Tongue (tissue), 2 donors: ENCODE data around the gene CD19. TPM values are rescaled to one million over a fixed set of nuclear protein-coding genes. Genes with fewer than 3 reads are reported as not detected.
"Not testable (repeated sequence)": the region's sequence is repeated elsewhere in the genome, so short reads cannot be mapped to it uniquely, and the experiment has no call there.

Source experiments
- DNase-seq: peaks from one replicate; pipeline ENCODE4 v3.0.0-alpha.2; 2015
- total RNA-seq: library from RNA; depleted of rRNA; stranded (reverse); fragments of >200 nt; gene quantifications from one replicate; pipeline ENCODE4 v1.2.3, GENCODE V29; 2014

Gene CD19
- total RNA-seq, 1 donor from 2014 or later: not detected

DNA sequence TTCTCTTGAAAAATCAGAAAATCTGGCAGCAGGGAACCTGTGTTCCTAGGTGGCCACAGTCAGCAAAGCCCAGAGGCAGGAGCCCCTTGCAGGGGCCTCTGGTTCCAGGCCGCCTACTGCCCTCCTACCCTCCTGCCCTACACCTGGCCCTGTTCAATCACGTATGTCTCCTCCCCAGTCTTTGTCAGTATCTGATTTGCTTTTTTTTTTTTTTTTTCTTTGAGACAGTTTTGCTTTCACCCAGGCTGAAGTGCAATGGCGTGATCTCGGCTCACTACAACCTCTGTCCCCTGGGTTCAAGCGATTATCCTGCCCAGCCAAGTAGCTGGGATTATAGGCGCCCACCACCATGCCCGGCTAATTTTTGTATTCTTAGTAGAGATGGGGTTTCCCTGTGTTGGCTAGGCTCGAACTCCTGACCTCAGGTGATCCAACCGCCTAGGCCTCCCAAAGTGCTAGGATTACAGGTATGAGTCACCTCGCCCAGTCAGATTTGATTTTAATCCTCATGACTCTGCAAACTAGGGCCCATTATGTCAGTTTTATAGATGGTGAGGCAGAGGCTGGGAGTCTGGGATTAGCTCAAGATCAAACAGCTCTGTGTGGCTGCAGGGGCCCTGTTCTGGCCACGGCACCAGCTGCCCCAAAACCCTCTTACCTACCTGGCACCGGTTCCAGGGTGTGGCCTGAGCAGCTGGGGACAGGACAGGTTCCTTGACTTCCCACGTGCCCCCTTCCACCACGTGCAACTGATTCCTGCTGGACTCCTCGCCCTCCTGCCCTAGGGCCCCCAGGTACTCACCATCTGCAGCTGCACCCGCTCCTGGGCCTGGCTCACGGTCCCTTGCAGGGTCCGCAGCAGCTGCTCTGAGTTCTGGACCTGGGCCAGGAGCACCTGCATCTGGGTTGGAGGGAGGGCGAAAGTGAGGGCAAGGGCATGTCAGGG, 21.4 kb upstream of the CD19 start:
- peak; percentile 35 for DNase-seq

DNA sequence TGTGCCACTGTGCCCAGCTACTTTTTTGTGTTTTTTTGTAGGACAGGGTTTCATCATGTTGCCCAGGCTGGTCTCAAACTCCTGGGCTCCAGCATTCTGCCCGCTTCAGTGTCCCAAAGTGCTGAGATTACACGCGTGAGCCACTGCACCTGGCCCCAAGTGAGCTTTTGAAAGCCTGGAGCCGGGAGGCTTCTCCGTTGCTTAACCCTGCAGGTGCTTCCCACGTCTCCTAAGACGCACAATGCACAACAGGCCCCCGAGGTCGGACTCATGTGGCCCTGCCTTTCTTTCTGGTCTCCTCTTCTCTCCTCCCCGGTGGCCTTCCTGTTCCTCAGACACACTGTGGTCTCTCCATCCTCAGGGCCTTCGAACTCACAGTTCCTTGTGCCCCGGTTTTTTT, 19.2 kb upstream of the CD19 start:
- no peak for DNase-seq

GRCh38 chr16:28913946-28914724, 17.6 kb upstream of the CD19 start:
- DNase-seq: no peak

GRCh38 chr16:28915181-28915580, 16.6 kb upstream of the CD19 start:
- DNase-seq: no peak

GRCh38 chr16:28917095-28917494, 14.7 kb upstream of the CD19 start:
- DNase-seq: no peak

- no peak for DNase-seq
Observed at GRCh38 chr16:28918698-28919097, 13.1 kb upstream of the CD19 start.

- no peak for DNase-seq
Observed at GRCh38 chr16:28923231-28923587, 8.6 kb upstream of the CD19 start.

DNA sequence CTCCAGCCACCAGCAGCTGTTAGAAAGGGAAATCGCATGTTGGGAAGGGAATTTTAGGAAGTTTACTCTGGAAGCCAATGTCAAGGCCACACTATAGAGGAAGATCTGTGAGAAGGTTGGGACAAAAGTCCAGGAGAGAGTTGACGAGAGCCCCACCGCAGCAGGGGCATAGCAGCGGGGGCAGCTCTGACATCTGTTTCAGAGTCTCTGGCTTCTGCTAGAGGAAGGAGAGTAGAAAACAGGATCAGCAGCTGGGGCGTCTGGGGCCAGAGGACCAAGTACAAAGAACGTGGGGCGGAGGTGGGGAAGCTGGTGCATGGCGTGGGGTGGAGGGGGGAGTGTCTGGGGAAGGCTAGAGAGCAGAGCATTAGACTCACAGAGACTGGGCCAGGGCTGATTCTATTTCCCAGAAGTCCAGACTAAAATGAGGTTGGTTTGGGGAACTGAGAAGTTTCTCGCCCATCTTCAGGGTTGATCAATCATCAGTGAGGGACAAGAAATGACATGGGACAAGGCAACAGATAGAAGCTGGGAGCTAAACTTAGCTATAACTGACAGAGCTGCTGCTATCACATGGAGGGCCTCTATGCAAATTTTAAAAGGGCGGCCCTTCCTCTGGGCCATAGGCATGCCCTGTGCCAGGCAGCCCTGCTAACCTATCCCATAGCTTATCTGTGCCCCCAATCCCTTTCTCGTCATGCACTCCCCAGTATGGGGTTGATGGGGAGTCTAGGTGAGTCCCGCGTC, 7.9 kb upstream of the CD19 start:
- DNase-seq: peak; percentile 18

DNA sequence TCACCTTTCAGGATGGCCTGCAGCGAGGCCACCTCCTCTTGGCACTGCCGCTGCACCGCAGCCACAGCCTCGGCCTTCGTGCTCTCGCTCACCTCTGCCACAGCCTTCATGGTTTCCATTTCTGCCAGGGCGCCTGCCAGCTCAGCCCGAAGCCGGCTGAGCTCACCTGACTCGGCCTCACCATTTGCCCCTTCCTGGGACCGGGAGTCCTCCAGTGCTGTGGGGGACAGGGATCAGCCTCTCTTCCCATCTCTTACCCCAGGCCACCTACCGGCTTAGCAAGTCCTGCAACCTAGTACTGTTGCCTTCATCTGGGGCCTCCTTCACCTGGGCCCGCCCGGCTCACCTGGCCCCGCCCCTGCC, 7.4 kb upstream of the CD19 start:
- DNase-seq: no peak

DNA sequence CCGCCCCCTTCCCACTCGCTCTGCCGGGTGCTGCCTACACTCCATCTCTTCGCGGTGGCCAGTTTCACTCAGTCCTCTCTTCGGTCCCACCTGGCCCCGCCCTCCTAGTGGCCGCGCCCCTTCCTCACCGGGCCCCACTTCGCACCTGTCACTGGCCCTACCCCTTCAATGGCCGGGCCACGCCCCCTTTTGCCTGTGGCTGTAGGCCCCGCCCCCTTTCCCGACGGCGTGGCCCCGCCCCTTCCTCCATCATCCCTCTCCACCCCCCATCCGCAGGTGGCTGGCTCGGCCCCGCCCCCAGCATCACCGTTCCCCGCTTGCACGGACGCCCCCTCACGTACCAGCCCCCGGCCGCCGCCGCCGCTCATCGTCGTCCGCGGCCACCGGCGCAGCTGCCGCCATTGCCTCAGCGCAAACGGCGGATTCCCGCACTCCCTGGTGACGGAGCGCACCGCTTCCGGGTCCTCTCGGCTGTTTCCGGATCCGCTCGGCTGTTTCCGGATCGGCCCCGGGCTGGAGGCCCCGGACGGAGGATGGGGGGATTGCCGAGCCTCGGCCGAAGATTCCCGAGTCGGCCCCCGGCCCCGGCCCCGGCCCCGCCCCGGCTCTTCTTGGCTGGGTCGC, 6.9 kb upstream of the CD19 start, which contains the start of gene RABEP2:
Gene RABEP2, minus strand, starts transcription at position 477 of the 624 bp plus-strand sequence. Its CDS starts 75 bp downstream, at position 402.
- DNase-seq: peak; percentile 97

GRCh38 chr16:28925386-28926228, 6.2 kb upstream of the CD19 start:
- DNase-seq: peak; percentile 90

DNA sequence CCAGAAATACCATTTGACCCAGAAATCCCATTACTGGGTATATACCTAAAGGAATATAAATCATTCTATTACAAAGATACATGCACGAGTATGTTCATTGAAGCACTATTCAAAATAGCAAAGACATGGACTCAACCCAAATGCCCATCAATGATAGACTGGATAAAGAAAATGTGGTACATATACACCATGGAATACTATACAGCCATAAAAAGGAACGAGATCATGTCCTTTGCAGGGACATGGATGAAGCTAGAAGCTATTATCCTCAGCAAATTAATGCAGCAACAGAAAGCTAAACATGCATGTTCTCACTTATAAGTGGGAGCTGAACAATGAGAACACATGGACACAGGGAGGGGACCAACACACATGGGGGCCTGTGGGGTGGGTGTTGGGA, 5.5 kb upstream of the CD19 start:
- DNase-seq: not testable (repeated sequence)

DNA sequence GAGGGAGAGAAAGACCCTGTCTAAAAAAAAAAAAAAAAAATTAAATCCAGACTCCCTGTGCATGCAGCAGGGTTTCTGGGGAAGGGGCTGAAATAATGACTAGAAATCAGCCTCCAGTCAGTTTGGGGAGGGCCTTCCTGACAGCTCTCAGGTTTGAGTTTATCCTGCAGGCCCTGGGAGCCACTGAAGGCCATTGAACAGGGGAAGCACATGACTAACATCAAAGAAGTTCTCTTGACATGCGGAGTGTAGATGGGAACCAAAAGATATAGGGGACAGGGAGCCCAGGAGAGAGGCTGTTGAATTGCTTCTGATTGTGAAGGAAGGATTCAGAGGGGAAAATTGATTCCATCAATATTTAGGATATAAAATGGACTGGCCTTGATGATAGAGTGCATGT, 4.0 kb upstream of the CD19 start:
- no peak for DNase-seq

DNA sequence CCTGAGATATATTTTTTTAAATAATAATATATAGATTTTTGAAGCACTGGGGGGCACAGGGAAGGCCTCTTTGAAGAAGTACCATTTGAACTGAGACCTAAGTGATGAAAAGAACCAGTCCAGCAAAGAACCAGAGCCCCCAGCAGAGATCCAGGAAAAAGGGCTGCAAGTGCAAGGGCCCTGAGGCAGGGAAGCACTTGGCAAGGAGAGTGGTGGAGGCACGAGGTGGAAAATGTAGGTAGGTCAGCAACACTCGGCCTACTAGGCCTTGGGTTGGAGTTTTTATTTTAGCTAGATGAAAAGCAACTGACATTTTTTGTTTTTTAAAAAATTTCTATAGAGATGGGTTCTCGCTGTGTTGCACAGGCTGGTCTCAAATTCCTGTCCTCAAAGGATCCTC, 1.6 kb upstream of the CD19 start:
- no peak for DNase-seq

DNA sequence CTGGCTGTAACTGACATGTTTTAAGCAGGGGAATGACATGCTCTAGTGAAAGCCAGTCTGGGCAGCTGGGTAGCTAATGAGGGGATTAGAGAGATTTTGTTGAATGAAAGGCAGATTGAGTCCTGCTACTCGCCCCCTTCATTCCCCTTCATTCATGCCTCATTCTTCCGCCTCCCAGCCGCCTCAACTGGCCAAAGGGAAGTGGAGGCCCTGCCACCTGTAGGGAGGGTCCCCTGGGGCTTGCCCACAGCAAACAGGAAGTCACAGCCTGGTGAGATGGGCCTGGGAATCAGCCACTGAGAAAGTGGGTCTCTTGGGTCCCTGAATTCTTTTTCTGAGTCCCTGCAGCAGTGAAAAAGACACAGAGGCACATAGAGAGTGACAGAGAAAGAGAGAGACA, 1.1 kb upstream of the CD19 start:
- DNase-seq: peak; percentile 21

DNA sequence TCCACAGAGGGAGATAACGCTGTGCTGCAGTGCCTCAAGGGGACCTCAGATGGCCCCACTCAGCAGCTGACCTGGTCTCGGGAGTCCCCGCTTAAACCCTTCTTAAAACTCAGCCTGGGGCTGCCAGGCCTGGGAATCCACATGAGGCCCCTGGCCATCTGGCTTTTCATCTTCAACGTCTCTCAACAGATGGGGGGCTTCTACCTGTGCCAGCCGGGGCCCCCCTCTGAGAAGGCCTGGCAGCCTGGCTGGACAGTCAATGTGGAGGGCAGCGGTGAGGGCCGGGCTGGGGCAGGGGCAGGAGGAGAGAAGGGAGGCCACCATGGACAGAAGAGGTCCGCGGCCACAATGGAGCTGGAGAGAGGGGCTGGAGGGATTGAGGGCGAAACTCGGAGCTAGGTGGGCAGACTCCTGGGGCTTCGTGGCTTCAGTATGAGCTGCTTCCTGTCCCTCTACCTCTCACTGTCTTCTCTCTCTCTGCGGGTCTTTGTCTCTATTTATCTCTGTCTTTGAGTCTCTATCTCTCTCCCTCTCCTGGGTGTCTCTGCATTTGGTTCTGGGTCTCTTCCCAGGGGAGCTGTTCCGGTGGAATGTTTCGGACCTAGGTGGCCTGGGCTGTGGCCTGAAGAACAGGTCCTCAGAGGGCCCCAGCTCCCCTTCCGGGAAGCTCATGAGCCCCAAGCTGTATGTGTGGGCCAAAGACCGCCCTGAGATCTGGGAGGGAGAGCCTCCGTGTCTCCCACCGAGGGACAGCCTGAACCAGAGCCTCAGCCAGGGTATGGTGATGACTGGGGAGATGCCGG, 769 bp downstream of the CD19 start:
- no peak for DNase-seq

GRCh38 chr16:28933171-28933570, 1.4 kb downstream of the CD19 start:
- DNase-seq: no peak

DNA sequence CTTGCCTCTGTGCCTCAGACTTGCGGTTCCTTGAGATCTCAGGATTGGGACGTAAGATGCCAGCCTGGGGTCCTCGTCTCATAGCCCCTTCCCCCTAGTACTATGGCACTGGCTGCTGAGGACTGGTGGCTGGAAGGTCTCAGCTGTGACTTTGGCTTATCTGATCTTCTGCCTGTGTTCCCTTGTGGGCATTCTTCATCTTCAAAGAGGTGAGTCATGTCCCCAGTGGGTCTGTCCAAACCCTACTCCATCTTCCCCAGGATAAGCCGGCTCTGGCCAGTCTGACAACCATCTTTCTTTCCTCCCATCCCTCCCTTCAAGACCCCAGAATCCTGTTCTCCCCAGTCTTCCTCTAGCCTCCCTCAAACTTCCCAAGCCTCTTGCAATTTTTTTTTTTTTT, 3.6 kb downstream of the CD19 start:
- DNase-seq: no peak

- peak; percentile 77 for DNase-seq
Observed at GRCh38 chr16:28935924-28936783, 4.4 kb downstream of the CD19 start.
